Pancreas (tissue), 10 donors: ENCODE measurements around the gene TBKBP1. TPM values are rescaled to one million over a fixed set of nuclear protein-coding genes. Genes with fewer than 3 reads are reported as not detected.

Experiments used
- ATAC-seq, 4 donors: fragments of 200-7000 bp; cut with Tn5 transposase; one replicate each; pipeline versions ENCODE4 v1.8.0 to v1.9.1; 2020; ENCODE audit warnings: mild to moderate bottlenecking in 4 of 4, moderate library complexity in 4 of 4
- DNase-seq, 6 donors: peaks; one replicate each; pipeline ENCODE4 v3.0.0-alpha.2; 2020
- FAIRE-seq: peaks from 2 replicates; lab custom pipeline; 2012; peaks lifted over from hg19 to GRCh38; lab: Jason Lieb, UNC
- H3K27ac ChIP-seq, 4 donors: fragments of 200-600 bp; sonication (generic); 1 replicate in 3 of 4; 2 replicates in 1 of 4; pipeline versions ENCODE4 v1.5.0 to v1.8.0; 2020
- H3K27me3 ChIP-seq, 4 donors: fragments of 200-600 bp; one replicate each; pipeline ENCODE4 v1.8.0; 2021
- H3K36me3 ChIP-seq, 3 donors: fragments of 200-600 bp; sonication (generic) in 1 of 3; one replicate each; pipeline versions ENCODE4 v1.5.0 to v1.8.0; 2020 to 2021
- H3K4me1 ChIP-seq, 3 donors: fragments of 200-600 bp; one replicate each; pipeline ENCODE4 v1.8.0; 2021
- H3K4me3 ChIP-seq, 4 donors: fragments of 200-600 bp; sonication (generic) in 2 of 4; one replicate each; pipeline versions ENCODE4 v1.5.0 to v1.8.0; 2020 to 2021
- H3K9me3 ChIP-seq, 4 donors: fragments of 200-600 bp; one replicate each; pipeline ENCODE4 v1.8.0; 2021
- CTCF ChIP-seq, 4 donors: fragments of 200-600 bp; sonication (generic) in 3 of 4; IDR thresholded peaks; one replicate each; pipeline versions ENCODE4 v1.5.0 to v1.8.0; 2021; ENCODE audit warnings: antibody characterized with exemption in 4 of 4
- WGBS, 2 donors: extraction: QIAGEN DNeasy Blood & Tissue Kit; methylation state at CpG; one replicate each; pipeline ENCODE4 v1.1.7; 2013; 5-methylcytosine and 5-hydroxymethylcytosine counted together
- intact Hi-C, 3 donors: fragments of 100-400 bp; cut with DNase I; formaldehyde crosslinking; loops; one replicate each; pipeline versions ENCODE4 v1.11.1 to v1.14.2; 2022
- polyA plus RNA-seq, 2 donors: library from polyadenylated mRNA; stranded (reverse); fragments of 200-250 nt; gene quantifications; one replicate each; pipeline ENCODE4 v1.2.3, GENCODE V29; 2013
- total RNA-seq, 6 donors: library from RNA; stranded (reverse); fragmentation: NEBNext Ultra II Directional in 4 of 6; extraction: Animal tissue kit (Norgen Biotek cat#: 25700) in 4 of 6; gene quantifications; one replicate each; pipeline versions ENCODE4 v1.2.1 to v1.2.4, GENCODE V29; 2021 to 2023
- donor health status: healthy with polysubstance abuse.
- donor health status: DM: no; HTN: no; CAD: no; lungs with moderate emphysema.
- donor health status: DM: no; HTN: no; CAD: no.
- donor health status: control.
- donor health status: control.
- donor health status: Bipolar disorder and iron deficiency.
- donor health status: DM: yes; HTN: yes; CAD: no.
- donor health status: DM: no; HTN: no; CAD: no.
- donor health status: DM: no; HTN: no; CAD: no.
- donor health status: DM: yes; HTN: yes; CAD: no.

Gene TBKBP1
- total and polyA plus RNA-seq, 8 donors: 4.7 to 21.2 (median 6.4) TPM

- H3K4me3 ChIP-seq: no peak overlapping the region
- 82 to 91% methylated on average over 12 of the region's 12 CpGs for WGBS, 2 donors
- ATAC-seq (no peak), FAIRE-seq (no peak), DNase-seq (no peak)
- peaks cover 0 to 8% (median under 1%) of the 10 kb centered on the region in 4 donors for H3K27me3 ChIP-seq
- intact Hi-C loops: no loop called here
- H3K36me3 ChIP-seq: no peaks in the 10 kb centered on the region
- TF ChIP-seq CTCF (IDR thresholded peaks at IDR 0.05): no peak
- no peaks in the 10 kb centered on the region for H3K4me1 ChIP-seq
- no peaks in the 10 kb centered on the region for H3K9me3 ChIP-seq
- no peak overlapping the region for H3K27ac ChIP-seq
Measured at GRCh38 chr17:47726796-47727703, 33.1 kb downstream of the TBKBP1 start.

- FAIRE-seq (no peak), ATAC-seq (no peak), DNase-seq (peak in 1 of 6 donors; percentile 36)
- no peaks in the 10 kb centered on the region for H3K4me1 ChIP-seq
- TF ChIP-seq CTCF (IDR thresholded peaks at IDR 0.05): no peak
- 68 to 73% methylated on average over 9 of the region's 9 CpGs for WGBS, 2 donors
- H3K9me3 ChIP-seq: no peaks in the 10 kb centered on the region
- intact Hi-C loops: no loop called here
- H3K27ac ChIP-seq: no peak overlapping the region
- no peak overlapping the region for H3K4me3 ChIP-seq
- peaks cover 0 to 13% (median 2%) of the 10 kb centered on the region in 4 donors for H3K27me3 ChIP-seq
- no peaks in the 10 kb centered on the region for H3K36me3 ChIP-seq
Measured at GRCh38 chr17:47727704-47728036, 33.7 kb downstream of the TBKBP1 start.

- no peak for FAIRE-seq
- Histone ChIP-seq H3K27ac (no peak overlapping the region), H3K9me3 (no peaks in the 10 kb centered on the region), H3K36me3 (no peaks in the 10 kb centered on the region), H3K4me3 (no peak overlapping the region), H3K27me3 (peaks cover 0 to 15% (median 3%) of the 10 kb centered on the region in 4 donors), H3K4me1 (no peaks in the 10 kb centered on the region)
- intact Hi-C loops: no loop called here
- WGBS, 2 donors: 76 to 89% methylated on average over 4 of the region's 4 CpGs
- no peak for ATAC-seq
- no peak for TF ChIP-seq CTCF (IDR thresholded peaks at IDR 0.05)
- peak in 1 of 6 donors; percentile 15 for DNase-seq
Measured at GRCh38 chr17:47728214-47728877, 34.4 kb downstream of the TBKBP1 start.

- ATAC-seq: no peak
- WGBS, 2 donors: 59 to 68% methylated on average over 8 of the region's 8 CpGs
- H3K27me3 ChIP-seq: peaks cover 0 to 11% (median 3%) of the 10 kb centered on the region in 4 donors
Measured at GRCh38 chr17:47729476-47729875, 35.5 kb downstream of the TBKBP1 start.

More at GRCh38 chr17:47729476-47729875, 35.5 kb downstream of the TBKBP1 start:
- Histone ChIP-seq H3K9me3 (no peaks in the 10 kb centered on the region), H3K27ac (no peak overlapping the region), H3K4me1 (no peaks in the 10 kb centered on the region), H3K4me3 (no peak overlapping the region), H3K36me3 (no peaks in the 10 kb centered on the region)
- no peak for FAIRE-seq
- intact Hi-C loops: no loop called here
- peak in 1 of 6 donors; percentile 30 for DNase-seq
- TF ChIP-seq CTCF (IDR thresholded peaks at IDR 0.05): no peak
